Adipose tissue (tissue), 3 donors: Measurements from ENCODE around the gene USP24. TPM values are rescaled to one million over a fixed set of nuclear protein-coding genes. Genes with fewer than 3 reads are reported as not detected.

Experiments
- H3K27ac ChIP-seq: one replicate; pipeline ENCODE4 v1.5.1; 2013; ENCODE audit warnings: low read depth, low read length
- WGBS, 3 donors: extraction: QIAGEN DNeasy Blood & Tissue Kit; methylation state at CpG; one replicate each; pipeline ENCODE4 v1.1.7; 2013; 5-methylcytosine and 5-hydroxymethylcytosine counted together
- polyA plus RNA-seq, 3 donors: library from polyadenylated mRNA; stranded (reverse); fragments of 200-250 nt; gene quantifications; one replicate each; pipeline ENCODE4 v1.2.3, GENCODE V29; 2013
- donor health status: healthy with polysubstance abuse.
- donor health status: Bipolar disorder and iron deficiency.
- donor health status: healthy.

The USP24 gene, protein sequence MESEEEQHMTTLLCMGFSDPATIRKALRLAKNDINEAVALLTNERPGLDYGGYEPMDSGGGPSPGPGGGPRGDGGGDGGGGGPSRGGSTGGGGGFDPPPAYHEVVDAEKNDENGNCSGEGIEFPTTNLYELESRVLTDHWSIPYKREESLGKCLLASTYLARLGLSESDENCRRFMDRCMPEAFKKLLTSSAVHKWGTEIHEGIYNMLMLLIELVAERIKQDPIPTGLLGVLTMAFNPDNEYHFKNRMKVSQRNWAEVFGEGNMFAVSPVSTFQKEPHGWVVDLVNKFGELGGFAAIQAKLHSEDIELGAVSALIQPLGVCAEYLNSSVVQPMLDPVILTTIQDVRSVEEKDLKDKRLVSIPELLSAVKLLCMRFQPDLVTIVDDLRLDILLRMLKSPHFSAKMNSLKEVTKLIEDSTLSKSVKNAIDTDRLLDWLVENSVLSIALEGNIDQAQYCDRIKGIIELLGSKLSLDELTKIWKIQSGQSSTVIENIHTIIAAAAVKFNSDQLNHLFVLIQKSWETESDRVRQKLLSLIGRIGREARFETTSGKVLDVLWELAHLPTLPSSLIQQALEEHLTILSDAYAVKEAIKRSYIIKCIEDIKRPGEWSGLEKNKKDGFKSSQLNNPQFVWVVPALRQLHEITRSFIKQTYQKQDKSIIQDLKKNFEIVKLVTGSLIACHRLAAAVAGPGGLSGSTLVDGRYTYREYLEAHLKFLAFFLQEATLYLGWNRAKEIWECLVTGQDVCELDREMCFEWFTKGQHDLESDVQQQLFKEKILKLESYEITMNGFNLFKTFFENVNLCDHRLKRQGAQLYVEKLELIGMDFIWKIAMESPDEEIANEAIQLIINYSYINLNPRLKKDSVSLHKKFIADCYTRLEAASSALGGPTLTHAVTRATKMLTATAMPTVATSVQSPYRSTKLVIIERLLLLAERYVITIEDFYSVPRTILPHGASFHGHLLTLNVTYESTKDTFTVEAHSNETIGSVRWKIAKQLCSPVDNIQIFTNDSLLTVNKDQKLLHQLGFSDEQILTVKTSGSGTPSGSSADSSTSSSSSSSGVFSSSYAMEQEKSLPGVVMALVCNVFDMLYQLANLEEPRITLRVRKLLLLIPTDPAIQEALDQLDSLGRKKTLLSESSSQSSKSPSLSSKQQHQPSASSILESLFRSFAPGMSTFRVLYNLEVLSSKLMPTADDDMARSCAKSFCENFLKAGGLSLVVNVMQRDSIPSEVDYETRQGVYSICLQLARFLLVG (N-terminal part only)
- polyA plus RNA-seq: 10 to 100 TPM in 1 of 3 donors, 1 to 10 TPM in 2; 6.6 to 16.0 (median 9.3) TPM

DNA sequence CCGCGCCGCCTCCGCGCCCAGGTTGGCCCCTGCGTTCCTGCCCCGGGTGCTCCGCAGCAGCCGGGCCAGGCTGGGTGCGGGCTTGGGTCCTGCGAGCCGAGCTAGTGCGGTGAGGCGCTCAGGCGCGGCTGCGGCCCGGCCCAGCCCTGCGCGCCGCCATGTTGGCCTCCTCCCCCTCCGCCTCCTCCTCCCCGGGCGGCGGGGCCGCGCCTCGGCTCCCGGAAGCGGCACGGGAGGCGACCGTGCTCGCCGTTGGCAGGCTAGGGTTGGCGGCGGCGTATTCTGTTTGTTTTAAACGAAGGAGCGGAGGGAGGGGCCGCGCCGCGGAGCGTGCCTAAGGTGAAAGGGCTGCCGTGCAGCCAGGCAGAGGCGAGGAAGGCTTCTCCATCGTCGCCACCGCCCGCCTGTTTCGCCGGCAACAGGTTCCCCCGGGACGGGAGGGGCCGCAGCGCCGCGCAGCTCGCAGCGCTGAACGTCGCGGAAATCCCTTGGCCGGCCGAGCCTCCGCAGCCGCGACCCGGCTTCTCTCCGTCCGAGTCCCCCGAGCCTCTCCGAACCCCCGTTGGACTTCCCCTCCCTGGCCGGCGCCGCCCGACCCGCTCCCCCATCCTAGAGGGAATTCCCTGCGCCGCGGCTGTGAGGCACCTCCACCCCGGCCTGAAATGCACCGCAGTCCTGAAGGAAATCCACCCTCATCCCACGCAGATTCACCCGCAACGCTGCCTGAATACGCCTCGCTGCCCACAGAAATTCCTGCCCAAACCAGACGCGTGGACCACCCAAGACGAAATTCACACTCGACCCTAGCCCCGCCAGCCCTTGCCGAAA, at the start of gene USP24:
Gene USP24, minus strand, starts transcription at position 171 of the 828 bp plus-strand sequence. CDS start 251 bp downstream, outside the sequence.
- H3K27ac ChIP-seq: peak within 1 kb of the TSS; percentile 36
- WGBS, 3 donors: 0% methylated on average over 63 to 96 of the region's 96 CpGs

DNA sequence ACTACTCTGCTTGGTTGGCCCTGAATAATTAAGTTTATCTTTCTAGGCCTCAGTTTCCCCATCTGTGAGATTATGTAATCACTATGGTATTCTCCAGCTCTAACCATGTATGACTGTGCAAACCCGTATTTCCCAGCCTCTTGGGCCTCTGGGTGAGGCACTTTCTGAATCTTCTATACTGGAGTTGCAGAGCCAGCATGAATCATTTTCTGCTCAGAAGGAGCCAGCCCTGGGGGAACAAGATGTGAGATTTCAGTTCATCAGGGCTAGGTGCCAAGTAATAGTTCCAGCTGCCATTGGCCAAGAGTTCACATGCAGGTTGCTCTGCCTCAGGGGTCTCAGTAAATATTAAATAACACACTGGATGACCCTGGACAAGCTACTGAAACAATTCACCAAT, 47.7 kb upstream of the USP24 start:
- no peak overlapping the region for H3K27ac ChIP-seq
- 52 to 76% (median 69%) methylated on average over 1 of the region's 1 CpG for WGBS, 3 donors

DNA sequence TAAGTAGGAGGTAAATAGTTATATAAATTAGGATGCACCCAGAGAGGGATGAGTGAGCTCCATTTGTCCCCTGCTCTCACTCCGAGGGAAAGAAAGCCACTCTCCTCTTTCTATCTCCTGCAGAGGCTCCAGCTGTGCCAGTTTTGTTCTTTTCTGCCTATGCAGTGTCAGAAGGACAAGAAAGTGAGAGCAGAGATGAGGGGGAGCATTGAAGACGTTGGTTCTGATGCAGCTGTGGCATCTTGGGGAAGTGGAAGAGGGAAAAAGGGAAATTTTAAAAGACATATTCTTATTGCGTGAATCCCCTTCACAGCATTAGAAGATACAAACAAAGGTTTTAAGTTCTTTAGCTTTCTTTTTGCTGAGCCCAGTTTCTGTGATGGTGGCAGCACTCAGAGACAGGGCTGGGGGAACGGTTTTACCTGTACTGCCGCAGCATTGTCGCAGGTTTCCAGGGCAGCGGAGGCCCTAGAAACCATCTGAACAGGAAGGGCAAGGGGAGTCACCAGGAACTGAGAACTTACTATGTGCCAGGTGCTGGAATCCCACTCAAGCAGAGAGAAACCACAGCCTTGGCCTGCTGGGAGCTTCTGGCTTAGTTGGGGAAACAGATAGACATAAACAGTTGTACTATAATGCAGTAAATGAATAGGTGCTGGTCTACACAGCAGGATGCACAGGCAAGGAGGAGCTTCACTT, 44.9 kb upstream of the USP24 start:
- H3K27ac ChIP-seq: no peak overlapping the region
- WGBS, 3 donors: 79 to 82% (median 82%) methylated on average over 7 of the region's 7 CpGs

DNA sequence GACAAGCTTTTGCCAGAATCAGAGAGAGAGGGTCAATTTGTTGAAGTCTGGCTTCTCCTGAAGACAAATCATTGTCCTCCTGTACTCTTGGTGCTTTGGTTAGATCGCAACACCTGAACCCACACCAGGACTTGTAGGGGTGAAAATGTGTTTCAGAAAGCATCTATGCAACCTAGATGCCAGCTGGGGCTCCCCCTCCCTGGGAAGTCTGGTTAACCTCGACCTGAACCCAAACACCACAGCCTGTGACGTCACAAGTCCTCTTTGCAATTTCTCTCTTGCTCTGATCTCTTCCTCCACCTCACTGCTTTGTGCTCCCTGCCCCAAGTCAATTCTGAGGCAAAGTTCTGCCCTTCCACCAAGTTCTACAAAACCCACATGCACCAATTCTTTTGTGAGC, 42.8 kb upstream of the USP24 start:
- no peak overlapping the region for H3K27ac ChIP-seq
- WGBS, 3 donors: 49 to 56% (median 49%) methylated on average over 3 of the region's 3 CpGs

DNA sequence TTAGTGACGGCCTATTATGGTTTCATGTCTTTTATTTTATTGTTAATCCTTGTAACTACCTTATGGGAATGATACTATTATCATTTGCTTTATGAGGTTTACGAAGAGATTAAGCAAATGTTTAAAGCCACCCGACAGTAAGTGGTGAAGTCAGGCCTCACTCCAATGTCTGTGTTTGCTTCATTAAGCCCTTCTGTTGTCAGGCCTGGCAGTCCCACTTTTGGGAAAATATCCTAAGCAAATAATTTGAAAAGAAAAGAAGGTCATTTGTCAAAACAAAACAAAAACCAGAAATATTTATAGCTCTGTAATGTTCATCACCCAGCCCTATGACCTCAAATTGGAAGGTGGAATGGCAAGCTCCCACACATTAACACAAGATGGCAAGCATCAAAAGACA, 40.7 kb upstream of the USP24 start:
- H3K27ac ChIP-seq: no peak overlapping the region
- WGBS, 3 donors: 88 to 97% (median 94%) methylated on average over 3 of the region's 3 CpGs

DNA sequence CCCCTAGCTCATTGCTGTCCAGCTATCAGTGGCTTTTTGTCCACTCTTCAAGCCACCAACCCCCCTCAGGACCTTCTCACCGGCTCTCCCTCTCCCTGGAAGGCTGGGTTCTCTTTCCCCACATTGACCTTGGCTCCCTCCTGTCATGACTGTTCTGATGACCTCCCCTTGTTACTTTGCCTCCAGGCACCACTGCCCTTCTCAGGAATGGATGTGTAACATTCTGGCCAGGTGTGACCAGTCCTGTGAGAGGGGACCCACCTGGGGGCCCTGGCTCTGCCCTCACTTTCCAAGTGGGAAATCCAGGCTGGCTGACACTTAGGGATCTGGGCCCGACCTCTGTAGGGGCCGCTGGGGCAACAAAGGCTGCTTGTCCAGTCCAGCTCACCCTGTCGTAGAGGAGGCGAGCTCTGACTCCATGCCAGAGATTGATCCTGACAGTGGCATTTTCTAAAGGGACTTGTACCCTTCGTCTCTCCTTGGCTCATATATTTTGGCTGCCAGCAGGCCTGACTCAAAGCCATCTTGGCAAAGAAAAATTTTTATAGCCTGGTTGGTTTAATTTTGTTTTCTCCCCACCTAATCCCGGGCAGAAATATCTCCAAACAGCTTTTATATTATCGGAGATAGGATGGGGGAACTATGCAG, 37.9 kb upstream of the USP24 start:
- no peak overlapping the region for H3K27ac ChIP-seq
- WGBS, 3 donors: 31 to 69% (median 64%) methylated on average over 8 of the region's 8 CpGs

DNA sequence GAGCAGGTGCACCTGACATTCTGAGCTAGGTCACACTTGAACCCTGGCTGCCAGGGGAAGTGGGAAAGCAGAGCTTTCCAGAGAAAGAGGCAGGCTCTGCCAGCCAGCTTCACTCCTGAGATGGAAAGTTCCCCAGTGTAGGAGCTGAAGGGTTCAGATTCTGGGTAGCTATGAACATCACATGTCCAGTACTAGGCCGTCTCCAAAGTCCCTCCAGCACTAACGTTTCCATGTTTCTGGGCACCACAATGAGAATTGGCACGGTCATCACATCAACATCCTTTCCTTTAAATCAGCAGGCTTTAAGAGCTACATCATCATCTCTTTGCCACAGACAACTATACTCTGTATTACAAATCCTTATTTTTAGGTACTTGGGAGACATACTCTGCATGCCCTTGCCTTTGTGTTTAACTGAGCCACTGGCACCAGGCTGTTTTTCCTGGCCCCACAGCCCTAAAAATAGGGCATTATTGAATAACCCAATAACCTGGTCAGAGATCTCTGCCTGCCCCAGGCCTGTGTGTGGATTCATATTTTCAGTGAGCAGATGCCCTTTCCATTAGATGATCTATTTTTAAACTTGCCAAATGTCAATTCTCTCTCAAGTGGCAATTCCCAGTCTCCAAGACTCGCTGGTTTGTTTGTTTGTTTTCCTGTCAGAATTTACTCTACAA, 35.4 kb upstream of the USP24 start:
- no peak overlapping the region for H3K27ac ChIP-seq
- WGBS, 3 donors: 78 to 85% (median 84%) methylated on average over 4 of the region's 4 CpGs

DNA sequence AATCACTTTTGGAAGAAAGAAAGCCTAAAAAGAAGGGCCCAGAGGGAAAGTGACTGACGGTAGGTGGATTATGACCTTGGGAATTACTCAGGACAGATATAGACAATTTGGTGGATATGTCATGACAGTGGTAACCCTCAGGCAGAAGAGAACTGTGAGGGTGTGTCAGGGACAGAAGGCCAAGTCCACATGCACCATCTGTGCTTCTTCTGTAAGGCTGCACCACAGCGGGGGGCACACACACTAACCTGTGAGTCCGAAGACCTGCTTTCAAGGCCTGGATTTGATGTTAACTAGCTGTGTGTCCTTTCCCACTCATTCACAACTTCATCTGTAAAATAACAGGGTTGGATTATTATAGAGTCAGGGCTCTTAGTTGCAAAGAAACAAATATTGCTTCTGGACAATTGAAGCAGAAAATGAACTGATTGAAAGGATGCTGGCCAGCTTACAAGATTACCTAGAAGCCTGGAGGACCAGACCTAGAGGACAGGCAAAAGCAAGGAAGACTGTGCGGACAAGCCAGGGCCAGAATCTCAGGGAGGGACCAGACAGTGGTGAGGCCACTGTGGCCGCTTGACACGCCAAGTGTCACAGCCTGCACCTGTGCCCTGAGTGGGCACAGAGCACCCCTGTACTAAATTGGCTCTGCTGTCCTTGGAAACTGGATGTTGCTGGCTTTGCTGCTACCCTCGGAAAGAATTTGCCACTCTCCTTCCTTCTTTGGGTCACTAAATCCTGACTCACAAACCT, 34.7 kb upstream of the USP24 start:
- WGBS, 3 donors: 73 to 83% (median 82%) methylated on average over 7 of the region's 7 CpGs
- H3K27ac ChIP-seq: no peak overlapping the region

DNA sequence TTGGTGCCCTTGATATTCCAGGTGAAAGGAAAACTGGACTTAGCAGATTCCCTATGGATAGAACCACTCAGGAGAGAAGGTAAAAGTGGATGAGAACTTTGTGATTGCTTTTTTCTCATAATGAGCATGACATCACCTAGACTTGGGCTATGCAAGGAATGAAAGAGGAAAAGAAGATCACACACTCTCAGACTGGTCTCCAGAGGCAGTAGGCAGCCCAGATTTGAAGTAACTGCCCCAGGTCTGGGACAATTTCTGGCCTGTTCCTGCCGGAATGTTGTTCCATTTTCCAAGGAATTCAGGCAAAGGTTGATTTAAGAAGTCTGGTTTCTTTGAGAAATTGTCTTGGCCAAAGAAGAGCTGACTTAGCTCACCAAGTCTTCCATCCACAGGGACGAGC, 31.7 kb upstream of the USP24 start:
- H3K27ac ChIP-seq: no peak overlapping the region
- 80 to 94% (median 86%) methylated on average over 2 of the region's 2 CpGs for WGBS, 3 donors

DNA sequence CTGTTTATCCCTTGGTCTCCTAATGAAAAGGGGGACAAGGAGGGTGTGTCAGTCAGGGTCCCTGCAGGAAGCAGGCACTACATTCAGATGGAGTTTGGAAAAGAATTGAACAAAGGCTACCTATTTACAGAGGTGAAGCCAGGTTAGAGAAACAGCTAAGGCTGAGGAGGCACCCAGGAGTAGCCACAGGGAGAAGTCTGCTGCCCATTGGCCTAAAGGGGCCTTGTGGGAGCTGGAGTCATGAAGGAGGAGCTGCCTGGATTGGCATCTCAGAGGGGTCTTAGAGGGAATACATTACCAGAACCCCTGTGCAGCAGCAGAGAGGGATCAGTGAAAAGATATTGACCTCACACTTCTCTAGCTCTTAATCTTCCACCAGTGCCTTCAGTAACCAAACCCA, 31.2 kb upstream of the USP24 start:
- no peak overlapping the region for H3K27ac ChIP-seq

DNA sequence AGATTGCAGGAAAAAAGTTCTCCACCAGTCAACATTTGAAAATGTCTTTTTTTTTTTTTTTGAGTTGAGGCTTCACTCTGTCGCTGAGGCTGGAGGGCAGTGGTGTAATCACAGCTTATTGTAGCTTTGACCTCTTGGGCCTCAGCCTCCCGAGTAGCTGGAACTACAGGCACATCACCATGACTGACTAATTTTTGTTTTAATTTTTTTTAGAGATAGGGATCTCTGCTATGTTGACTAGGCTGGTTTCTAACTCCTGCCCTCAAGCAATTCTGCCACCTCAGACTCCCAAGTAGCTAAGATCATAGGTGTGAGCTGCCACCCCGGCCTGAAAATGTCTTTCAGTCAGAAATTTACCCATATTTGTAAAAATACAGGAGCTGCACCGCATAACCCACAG, 30.6 kb upstream of the USP24 start:
- 65 to 94% (median 85%) methylated on average over 4 of the region's 4 CpGs for WGBS, 3 donors

DNA sequence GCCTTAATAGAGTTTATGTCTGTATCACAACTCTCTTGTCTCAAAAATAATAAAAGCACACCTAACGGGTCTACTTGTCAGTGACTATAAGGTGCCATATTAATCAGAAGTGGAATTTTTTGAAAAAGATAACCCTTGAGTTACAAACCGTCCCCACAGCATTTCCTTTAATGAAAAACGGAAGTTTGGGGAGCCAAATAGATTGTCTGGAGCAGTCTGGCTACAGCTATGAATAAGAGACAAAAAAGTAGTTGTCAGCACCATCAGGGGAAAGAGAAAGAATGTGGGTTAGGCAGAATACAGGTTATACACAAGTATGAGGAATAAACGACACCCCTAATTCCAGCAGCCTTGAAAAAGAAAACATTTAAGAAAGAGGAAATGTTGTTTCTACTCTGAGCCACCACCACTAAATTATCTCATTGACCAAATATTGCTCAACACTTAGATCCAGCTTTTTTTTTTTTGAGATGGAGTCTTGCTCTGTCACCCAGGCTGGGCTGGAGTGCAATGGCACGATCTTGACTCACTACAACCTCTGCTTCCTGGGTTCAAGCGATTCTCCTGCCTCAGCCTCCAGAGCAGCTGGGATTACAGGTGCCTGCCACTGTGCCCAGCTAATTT, 29.4 kb upstream of the USP24 start:
- WGBS, 3 donors: 28 to 55% (median 34%) methylated on average over 6 of the region's 6 CpGs
- no peak overlapping the region for H3K27ac ChIP-seq

More for the DNA sequence above, 30.6 kb upstream of the USP24 start:
- H3K27ac ChIP-seq: no peak overlapping the region

DNA sequence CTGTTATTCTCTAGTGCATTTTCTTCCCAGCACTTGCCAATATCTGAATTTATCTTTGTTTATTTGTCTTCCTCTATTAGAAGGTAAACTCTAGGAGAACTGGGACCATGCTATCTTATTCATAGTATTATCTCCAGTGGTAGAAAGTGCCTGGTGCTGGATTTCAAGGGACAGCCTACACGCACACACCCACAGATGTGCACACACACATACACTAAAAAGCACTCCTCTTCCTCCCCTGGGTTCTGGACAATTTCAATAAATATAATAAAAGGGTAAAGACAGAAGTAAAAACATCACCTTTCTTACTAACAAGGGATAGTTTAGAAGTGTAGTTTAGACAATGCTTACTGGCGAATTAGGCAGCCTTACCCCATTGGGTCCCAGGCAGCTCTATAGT, 28.5 kb upstream of the USP24 start:
- H3K27ac ChIP-seq: no peak overlapping the region
- WGBS, 3 donors: 86 to 91% (median 88%) methylated on average over 2 of the region's 2 CpGs

DNA sequence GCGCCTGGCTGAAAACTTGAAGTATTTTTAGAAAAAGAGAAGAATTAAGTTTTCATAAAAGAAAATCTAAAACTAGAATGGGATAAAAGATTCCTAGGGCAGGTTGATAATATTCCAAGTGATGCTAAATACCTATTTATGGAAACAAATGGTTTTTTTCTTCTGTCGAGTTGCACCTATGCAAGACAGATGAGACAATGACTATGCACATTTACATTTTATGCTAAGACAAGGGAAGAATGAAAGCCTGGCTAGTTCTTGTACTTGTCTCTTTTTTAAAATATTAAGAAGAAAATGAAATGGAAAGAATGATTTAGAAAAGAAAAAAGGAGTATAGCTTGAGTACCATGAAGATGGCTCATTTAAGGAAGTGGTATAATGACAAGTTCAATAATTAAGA, 24.4 kb upstream of the USP24 start:
- WGBS, 3 donors: 88 to 98% (median 88%) methylated on average over 2 of the region's 2 CpGs
- H3K27ac ChIP-seq: no peak overlapping the region

DNA sequence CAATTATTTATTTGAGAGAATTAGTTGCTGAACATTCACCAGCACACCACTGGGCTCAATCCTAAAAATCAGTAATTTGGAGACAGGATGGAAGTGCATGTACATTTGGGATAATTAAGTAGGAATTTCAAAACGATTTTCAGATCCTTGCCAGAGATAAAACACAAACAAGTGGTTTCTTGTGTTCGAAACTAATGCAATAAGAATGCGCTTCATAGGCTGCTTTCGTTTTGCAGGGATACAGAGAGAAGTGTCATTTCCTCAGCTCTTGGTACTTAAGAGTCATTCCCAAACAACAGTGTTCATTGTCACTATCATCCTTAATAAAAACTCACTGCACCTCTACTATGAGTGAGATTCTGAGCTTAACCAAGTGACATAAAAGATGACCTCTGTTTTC, 20.6 kb upstream of the USP24 start:
- no peak overlapping the region for H3K27ac ChIP-seq
- 33 to 56% (median 51%) methylated on average over 4 of the region's 4 CpGs for WGBS, 3 donors
